Large intestine (tissue), 3 donors: Measurements from ENCODE around the gene FMC1. TPM values are rescaled to one million over a fixed set of nuclear protein-coding genes. Genes with fewer than 3 reads are reported as not detected.
"Not testable (repeated sequence)": the region's sequence is repeated elsewhere in the genome, so short reads cannot be mapped to it uniquely, and the experiment has no call there.

Source experiments
- DNase-seq, 2 donors: peaks; one replicate each; pipeline versions ENCODE4 v3.0.0 to v3.0.0-alpha.2; 2013
- H3K27ac ChIP-seq: one replicate; pipeline ENCODE4 v1.5.1; 2013; ENCODE audit warnings: low read length
- H3K27me3 ChIP-seq: 2 replicates; pipeline ENCODE4 v1.6.1; 2013; ENCODE audit warnings: low read length; ENCODE audit not compliant: control insufficient read depth, insufficient read depth
- H3K36me3 ChIP-seq: 2 replicates; pipeline ENCODE4 v1.6.1; 2013; ENCODE audit warnings: low read length; ENCODE audit not compliant: control insufficient read depth, insufficient read depth
- H3K4me1 ChIP-seq: one replicate; pipeline ENCODE4 v1.6.1; 2013; ENCODE audit warnings: low read length; ENCODE audit not compliant: control insufficient read depth, insufficient read depth
- H3K4me3 ChIP-seq: one replicate; pipeline ENCODE4 v1.5.1; 2013; ENCODE audit warnings: low read length
- H3K9me3 ChIP-seq: one replicate; pipeline ENCODE4 v1.6.1; 2013; ENCODE audit warnings: mild to moderate bottlenecking, low read depth, low read length, moderate library complexity; ENCODE audit not compliant: control insufficient read depth
- WGBS: methylation state at CpG from one replicate; pipeline ENCODE4 v1.1.5; 2013; ENCODE audit warnings: low lambda C conversion rate; ENCODE audit not compliant: insufficient coverage; 5-methylcytosine and 5-hydroxymethylcytosine counted together
- polyA plus RNA-seq: library from polyadenylated mRNA; unstranded; fragments of 120-200 nt; gene quantifications from one replicate; pipeline ENCODE4 v1.2.1, GENCODE V29; 2013

The FMC1 gene
- polyA plus RNA-seq, 1 donor = 19.0 TPM

DNA sequence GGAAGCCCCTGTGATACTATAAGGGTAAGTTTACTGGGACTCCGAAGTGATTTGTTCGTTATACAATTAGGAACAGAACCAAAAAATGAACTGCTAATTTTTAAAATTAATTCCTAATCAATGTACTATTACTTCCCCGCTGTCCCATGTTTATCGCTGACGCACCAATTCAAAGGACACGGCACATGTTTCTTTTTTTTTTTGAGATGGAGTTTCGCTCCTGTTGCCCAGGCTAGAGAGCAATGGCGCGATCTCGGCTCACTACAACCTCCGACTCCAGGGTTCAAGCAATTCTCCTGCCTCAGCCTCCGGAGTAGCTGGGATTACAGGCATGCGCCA is 1.5 kb upstream of the FMC1 start:
- Histone ChIP-seq H3K27me3 (no peaks in the 10 kb centered on the region), H3K4me3 (peak overlapping the region; percentile 78), H3K27ac (peak overlapping the region; percentile 97), H3K4me1 (peaks cover 5% of the 10 kb centered on the region), H3K36me3 (no peaks in the 10 kb centered on the region), H3K9me3 (peaks cover 5% of the 10 kb centered on the region)
- 100% methylated on average over 3 of the region's 13 CpGs for WGBS
- DNase-seq = no peak

DNA sequence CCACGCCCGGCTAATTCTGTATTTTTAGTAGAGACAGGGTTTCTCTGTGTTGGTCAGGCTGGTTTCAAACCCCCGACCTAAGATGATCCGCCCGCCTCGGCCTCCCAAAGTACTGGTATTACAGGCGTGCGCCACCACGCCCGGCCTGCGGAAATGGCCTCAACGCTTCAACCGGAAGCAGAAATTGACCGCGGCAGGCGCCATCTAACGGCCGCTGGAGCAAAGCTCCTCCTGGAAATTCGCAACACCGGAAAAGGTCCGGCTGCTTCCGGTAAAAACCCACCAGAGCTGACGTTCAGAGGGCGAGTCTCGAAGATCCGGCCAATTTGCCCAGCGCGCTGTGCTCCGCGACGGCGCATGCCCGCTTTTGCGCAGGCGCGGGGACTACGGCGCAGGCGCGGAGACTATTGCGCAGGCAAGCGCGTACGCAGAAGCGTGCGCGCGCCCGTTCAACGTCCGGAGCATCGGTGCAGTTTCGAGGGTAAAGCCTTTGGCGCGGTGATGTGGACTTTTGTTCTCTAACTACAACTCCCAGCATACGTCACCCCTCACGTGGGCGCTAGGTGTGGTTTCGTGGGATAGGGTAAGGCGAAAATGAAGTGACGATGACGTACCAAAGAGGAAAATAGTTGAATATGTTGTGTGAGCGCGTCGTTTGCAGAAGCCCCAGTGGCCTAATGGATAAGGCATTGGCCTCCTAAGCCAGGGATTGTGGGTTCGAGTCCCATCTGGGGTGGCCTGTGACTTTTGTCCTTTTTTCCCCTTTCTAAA is 915 bp upstream of the FMC1 start:
- WGBS = 0% methylated on average over 6 of the region's 66 CpGs
- peak overlapping the region; percentile 78 for H3K4me3 ChIP-seq
- no peaks in the 10 kb centered on the region for H3K36me3 ChIP-seq
- H3K27me3 ChIP-seq = no peaks in the 10 kb centered on the region
- DNase-seq = peak; percentile 100
- H3K4me1 ChIP-seq = peaks cover 5% of the 10 kb centered on the region
- peak overlapping the region; percentile 97 for H3K27ac ChIP-seq
- H3K9me3 ChIP-seq = peaks cover 5% of the 10 kb centered on the region

DNA sequence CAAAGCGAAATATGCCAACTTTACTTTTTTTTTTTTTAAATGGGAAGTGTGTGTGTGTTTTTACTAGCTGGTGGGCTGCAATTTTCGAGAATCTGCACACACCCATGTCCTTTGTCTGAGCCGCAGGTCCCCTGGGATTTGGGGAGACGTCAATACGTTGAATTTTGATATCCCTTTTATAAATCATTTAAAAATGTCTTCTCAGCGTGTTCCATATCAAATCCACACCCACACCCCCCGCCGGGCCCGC is 404 bp upstream of the FMC1 start:
- no peak for DNase-seq
- no CpG with 5 or more reads among the region's 9 CpGs for WGBS
- Histone ChIP-seq H3K27ac (peak overlapping the region; percentile 97), H3K36me3 (peaks cover 3% of the 10 kb centered on the region), H3K27me3 (no peaks in the 10 kb centered on the region), H3K9me3 (peaks cover 5% of the 10 kb centered on the region), H3K4me3 (peak overlapping the region; percentile 78), H3K4me1 (peaks cover 5% of the 10 kb centered on the region)

DNA sequence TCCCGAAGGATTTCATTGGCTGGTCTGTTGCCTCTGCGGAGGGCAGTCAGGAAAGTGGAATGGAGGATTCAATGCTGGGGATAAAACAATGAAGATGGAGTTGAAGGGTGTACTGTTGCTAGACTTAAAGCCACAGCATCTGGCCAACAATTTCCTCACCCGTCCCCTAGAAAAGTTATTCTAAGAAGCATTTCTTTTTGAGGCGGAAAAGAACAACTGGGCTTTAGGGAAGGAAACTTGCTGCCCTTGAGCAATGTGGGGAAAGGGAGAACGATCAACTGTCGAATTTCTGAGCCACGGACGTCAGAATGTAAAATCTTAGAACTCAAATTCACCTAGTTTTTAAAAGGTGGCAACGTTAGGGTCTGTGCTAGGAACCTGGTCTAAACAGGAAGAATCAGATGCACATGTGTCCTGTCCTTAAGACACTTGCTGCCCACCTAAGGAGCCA is 664 bp downstream of the FMC1 start:
- DNase-seq = peak in 1 of 2 donors; percentile 2
- peak overlapping the region; percentile 97 for H3K27ac ChIP-seq
- peaks cover 10% of the 10 kb centered on the region for H3K36me3 ChIP-seq
- H3K9me3 ChIP-seq = peaks cover 5% of the 10 kb centered on the region
- peak overlapping the region; percentile 78 for H3K4me3 ChIP-seq
- WGBS = no CpG with 5 or more reads among the region's 9 CpGs
- peaks cover 5% of the 10 kb centered on the region for H3K4me1 ChIP-seq
- no peaks in the 10 kb centered on the region for H3K27me3 ChIP-seq

DNA sequence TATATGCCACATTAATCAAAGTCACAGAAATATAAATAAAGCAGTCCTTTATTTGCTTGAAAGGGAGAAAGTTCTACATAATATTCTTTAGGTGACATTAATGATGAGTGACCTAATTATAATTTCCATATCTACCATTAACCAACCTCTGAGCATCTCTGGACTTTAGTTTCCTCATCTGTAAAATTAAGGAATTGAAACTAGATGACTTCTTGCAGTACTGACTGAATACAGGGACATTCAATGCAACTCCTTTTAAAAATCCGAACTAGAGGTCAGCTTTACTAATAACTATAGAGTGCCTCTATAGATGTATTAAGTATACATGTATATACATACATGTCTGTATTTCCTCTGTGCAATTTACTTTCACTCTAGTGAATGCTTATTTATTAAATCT is 3.9 kb downstream of the FMC1 start:
- Histone ChIP-seq H3K27me3 (no peaks in the 10 kb centered on the region), H3K4me3 (no peak overlapping the region), H3K36me3 (peaks cover 24% of the 10 kb centered on the region), H3K9me3 (peaks cover 2% of the 10 kb centered on the region), H3K4me1 (peaks cover 5% of the 10 kb centered on the region), H3K27ac (no peak overlapping the region)
- DNase-seq = no peak
- no CpG with 5 or more reads among the region's 1 CpG for WGBS

DNA sequence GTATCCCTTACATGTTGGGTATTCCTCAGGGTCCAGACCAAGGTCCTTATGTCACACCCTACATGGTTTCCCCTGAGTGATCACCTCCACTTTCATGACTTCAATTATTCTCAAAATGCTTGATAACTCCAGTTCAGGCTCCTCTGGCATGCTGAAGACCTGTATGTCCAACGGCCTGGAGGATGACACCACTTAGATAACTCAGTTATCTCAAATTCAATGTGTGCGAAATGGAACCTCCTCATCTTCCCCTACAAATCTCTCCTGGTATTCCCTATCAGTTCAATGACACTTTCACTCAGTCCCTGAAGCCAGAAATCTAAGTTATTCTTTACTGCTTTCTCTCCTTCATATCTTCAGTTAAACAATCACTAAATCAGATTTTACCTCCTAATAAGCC is 9.9 kb downstream of the FMC1 start:
- Histone ChIP-seq H3K36me3 (peaks cover 33% of the 10 kb centered on the region), H3K4me1 (no peaks in the 10 kb centered on the region), H3K4me3 (no peak overlapping the region), H3K27ac (no peak overlapping the region), H3K9me3 (no peaks in the 10 kb centered on the region), H3K27me3 (no peaks in the 10 kb centered on the region)
- WGBS = 80% methylated on average over 1 of the region's 2 CpGs
- no peak for DNase-seq

DNA sequence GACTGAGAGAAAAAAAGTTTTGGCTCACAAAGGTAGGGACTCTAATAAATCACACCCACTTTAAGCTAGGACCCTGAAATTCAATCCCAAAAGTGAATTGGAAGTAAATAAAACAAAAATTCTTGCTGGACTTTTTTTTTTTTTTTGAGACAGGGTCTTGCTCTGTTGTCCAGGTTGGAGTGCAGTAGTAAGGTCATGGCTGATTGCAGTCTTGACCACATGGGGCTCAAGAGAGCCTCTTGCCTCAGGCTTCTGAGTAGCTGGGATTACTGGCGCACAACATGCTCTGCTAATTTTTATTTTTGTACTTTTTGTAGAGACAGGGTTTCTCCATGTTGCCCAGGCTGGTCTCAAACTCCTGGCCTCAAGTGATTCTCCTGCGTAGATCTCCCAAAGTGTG is 13.6 kb downstream of the FMC1 start:
- Histone ChIP-seq H3K27me3 (no peaks in the 10 kb centered on the region), H3K36me3 (peaks cover 12% of the 10 kb centered on the region), H3K27ac (no peak overlapping the region), H3K4me3 (no peak overlapping the region), H3K9me3 (peaks cover 3% of the 10 kb centered on the region), H3K4me1 (no peaks in the 10 kb centered on the region)
- no CpG with 5 or more reads among the region's 2 CpGs for WGBS
- no peak for DNase-seq

DNA sequence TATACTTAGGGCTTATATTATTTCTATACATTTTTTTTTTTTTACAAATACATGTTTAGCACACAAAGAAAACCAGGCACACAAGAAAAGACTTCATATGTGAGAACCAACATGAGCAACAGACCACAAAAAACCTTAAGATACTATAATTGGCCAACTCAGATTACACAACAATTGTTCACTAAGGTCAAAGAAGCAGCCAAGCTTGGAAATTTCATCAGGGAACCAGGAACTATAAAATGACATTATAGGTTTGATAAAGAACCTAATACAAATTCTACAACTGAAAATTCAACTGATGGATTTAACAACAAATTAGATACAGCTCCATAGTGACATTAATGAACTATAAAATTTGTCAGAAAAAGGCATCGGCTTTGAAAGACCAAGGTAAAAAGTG is 14.2 kb downstream of the FMC1 start:
- no peak for DNase-seq
- H3K36me3 ChIP-seq = peaks cover 11% of the 10 kb centered on the region

DNA sequence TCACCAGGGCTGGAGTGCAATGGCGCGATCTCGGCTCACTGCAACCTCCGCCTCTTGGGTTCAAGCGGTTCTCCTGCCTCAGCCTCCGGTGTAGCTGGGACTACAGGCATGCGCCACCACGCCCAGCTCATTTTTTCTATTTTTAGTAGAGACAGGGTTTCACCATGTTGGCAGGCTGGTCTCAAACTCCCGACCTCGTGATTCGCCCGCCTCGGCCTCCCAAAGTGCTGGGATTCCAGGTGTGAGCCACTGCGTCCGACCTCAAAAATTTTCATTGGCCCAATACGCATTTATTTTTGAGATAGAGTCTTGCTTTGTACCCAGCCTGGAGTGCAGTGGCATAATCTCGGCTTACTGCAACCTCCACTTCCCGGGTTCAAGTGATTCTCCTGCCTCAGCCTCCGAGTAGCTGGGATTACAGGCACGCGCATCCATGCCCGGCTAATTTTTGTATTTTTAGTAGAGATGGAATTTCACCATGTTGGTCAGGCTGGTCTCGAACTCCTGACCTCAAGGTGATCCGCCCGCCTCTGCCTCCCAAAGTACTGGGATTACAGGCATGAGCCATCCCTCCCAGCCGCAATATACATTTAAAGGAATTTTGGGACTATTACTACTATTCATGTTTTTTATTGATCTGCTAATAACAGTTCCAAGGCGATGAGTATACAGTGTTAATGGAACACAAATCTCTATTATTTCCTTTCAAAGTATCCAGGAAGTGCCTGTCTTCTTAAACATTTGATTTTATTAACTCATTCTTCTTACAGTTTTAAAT is 16.8 kb downstream of the FMC1 start:
- not testable (repeated sequence) for DNase-seq, H3K36me3 ChIP-seq, H3K9me3 ChIP-seq, H3K27me3 ChIP-seq, H3K4me1 ChIP-seq
- Histone ChIP-seq H3K27ac (peak overlapping the region; percentile 100), H3K4me3 (peak overlapping the region; percentile 95)
- WGBS = 100% methylated on average over 4 of the region's 27 CpGs

More for the DNA sequence above, 14.2 kb downstream of the FMC1 start:
- Histone ChIP-seq H3K27ac (no peak overlapping the region), H3K9me3 (peaks cover 3% of the 10 kb centered on the region), H3K27me3 (no peaks in the 10 kb centered on the region), H3K4me3 (no peak overlapping the region), H3K4me1 (no peaks in the 10 kb centered on the region)
- no CpG with 5 or more reads among the region's 1 CpG for WGBS

DNA sequence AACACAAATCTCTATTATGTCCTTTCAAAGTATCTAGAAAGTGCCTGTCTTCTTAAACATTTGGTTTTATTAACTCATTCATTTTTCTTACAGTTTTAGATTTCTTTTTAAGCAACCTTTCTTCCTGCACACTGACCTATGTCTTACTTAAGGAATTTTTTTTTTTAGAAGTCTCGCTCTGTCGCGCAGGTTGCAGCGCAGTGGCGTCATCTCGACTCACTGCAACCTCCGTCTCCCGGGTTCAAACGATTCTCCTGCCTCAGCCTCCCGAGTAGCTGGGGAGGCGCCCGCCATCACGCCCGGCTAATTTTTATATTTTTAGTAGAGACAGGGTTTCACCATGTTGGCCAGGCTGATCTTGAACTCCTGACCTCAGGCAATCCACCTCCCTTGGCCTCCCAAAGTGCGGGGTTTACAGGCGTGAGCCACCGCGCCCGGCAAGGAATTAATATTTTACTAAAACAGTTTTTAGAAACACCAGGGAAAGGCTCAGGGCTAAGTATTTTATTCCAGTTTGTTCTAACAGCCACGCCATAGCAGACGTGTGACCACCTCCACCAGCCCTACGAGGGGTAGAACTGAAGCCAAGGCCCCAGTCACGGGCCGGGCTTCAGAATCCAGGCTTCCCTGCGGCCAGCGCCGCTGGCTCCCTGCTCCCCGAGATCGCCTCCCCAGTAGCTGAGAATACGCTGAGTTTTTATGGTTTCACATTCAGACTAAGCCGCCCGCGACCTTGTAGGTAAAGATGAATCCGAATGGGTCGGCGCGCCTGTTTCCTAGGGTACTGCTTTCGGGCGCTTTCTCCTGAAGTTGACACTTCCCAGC is 17.6 kb downstream of the FMC1 start:
- no peaks in the 10 kb centered on the region for H3K27me3 ChIP-seq
- peak overlapping the region; percentile 95 for H3K4me3 ChIP-seq
- no CpG with 5 or more reads among the region's 39 CpGs for WGBS
- peaks cover 4% of the 10 kb centered on the region for H3K4me1 ChIP-seq
- H3K9me3 ChIP-seq = peaks cover 3% of the 10 kb centered on the region
- peak overlapping the region; percentile 100 for H3K27ac ChIP-seq
- peak; percentile 10 to 47 for DNase-seq
- peaks cover 8% of the 10 kb centered on the region for H3K36me3 ChIP-seq
